ENCODE measurements around the gene ALDH8A1. TPM values are rescaled to one million over a fixed set of nuclear protein-coding genes. Genes with fewer than 3 reads are reported as not detected.
A peak's percentile ranks its signal among the peaks of the same experiment; 100 is the strongest.

ALDH8A1 gene
- total and polyA plus RNA-seq, 10 donors, result 0.52 to 5.7 (median 1.1) TPM

- no peak overlapping the region for H3K4me3 ChIP-seq
- 52 to 63% (median 61%) methylated on average over 9 of the region's 9 CpGs for WGBS, 5 donors
- peaks cover 0 to 11% (median 3%) of the 10 kb centered on the region in 8 donors for H3K9me3 ChIP-seq
- H3K4me1 ChIP-seq, result peaks cover 0 to 6% (median 0%) of the 10 kb centered on the region in 6 donors
- TF ChIP-seq POLR2A (IDR thresholded peaks at IDR 0.05) (no peak), POLR2AphosphoS5 (IDR thresholded peaks at IDR 0.05) (no peak)
- TF ChIP-seq, protein P1, sequence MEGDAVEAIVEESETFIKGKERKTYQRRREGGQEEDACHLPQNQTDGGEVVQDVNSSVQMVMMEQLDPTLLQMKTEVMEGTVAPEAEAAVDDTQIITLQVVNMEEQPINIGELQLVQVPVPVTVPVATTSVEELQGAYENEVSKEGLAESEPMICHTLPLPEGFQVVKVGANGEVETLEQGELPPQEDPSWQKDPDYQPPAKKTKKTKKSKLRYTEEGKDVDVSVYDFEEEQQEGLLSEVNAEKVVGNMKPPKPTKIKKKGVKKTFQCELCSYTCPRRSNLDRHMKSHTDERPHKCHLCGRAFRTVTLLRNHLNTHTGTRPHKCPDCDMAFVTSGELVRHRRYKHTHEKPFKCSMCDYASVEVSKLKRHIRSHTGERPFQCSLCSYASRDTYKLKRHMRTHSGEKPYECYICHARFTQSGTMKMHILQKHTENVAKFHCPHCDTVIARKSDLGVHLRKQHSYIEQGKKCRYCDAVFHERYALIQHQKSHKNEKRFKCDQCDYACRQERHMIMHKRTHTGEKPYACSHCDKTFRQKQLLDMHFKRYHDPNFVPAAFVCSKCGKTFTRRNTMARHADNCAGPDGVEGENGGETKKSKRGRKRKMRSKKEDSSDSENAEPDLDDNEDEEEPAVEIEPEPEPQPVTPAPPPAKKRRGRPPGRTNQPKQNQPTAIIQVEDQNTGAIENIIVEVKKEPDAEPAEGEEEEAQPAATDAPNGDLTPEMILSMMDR (IDR thresholded peaks at IDR 0.05 in 8 of 11, conservative IDR thresholded peaks at IDR 0.05 in 3 of 11), result no peak
- intact Hi-C loops (cut with DNase I; ENCODE audit: low total_unique reads), result no loop called here
- H3K36me3 ChIP-seq, result no peaks in the 10 kb centered on the region
- H3K27ac ChIP-seq, result peak overlapping the region in 2 of 8 donors; percentile 51 to 53
- H3K27me3 ChIP-seq (replicated peaks in 1 of 7), result peaks cover 0 to 3% (median 0%) of the 10 kb centered on the region in 7 donors
- DNase-seq, result no peak
Measured at GRCh38 chr6:134870677-134871498, 79.0 kb downstream of the ALDH8A1 start.

GRCh38 chr6:134868812-134869211 lies 81.1 kb downstream of the ALDH8A1 start:
- no peak for DNase-seq
- H3K27ac ChIP-seq, result no peak overlapping the region
- no peak for TF ChIP-seq POLR2AphosphoS5 (IDR thresholded peaks at IDR 0.05)
- no peak for TF ChIP-seq POLR2A (IDR thresholded peaks at IDR 0.05)
- TF ChIP-seq, protein P1 (IDR thresholded peaks at IDR 0.05 in 8 of 11, conservative IDR thresholded peaks at IDR 0.05 in 3 of 11), result no peak
- peaks cover 0 to 3% (median 0%) of the 10 kb centered on the region in 7 donors for H3K27me3 ChIP-seq (replicated peaks in 1 of 7)
- no peaks in the 10 kb centered on the region for H3K9me3 ChIP-seq
- H3K4me3 ChIP-seq, result no peak overlapping the region
- intact Hi-C loops (cut with DNase I; ENCODE audit: low total_unique reads), result no loop called here
- no peaks in the 10 kb centered on the region for H3K36me3 ChIP-seq
- peaks cover 0 to 4% (median 0%) of the 10 kb centered on the region in 6 donors for H3K4me1 ChIP-seq
- 80 to 95% (median 93%) methylated on average over 3 of the region's 3 CpGs for WGBS, 5 donors

Small RNA genes within 50 kb of the gene (microRNA-seq; reads per million reads assigned to microRNA genes)
- gene MIR3662, result 0 to 0.70 (median 0.28) reads per million in 3 donors

Other genes with a start within 250 kb of the ALDH8A1 start
- 10 to 100 TPM; 33.0 to 66.9 (median 53.0) TPM for gene HBS1L, start 104.7 kb upstream of the ALDH8A1 start, total RNA-seq
- 10 to 100 TPM; 12.3 to 18.8 (median 15.0) TPM for gene HBS1L, start 104.7 kb upstream of the ALDH8A1 start, polyA plus RNA-seq
- gene MYB, start 231.2 kb upstream of the ALDH8A1 start, total RNA-seq, result 1 to 10 TPM in 6 of 7 donors, under 1 TPM in 1; 0.94 to 6.6 (median 3.1) TPM
- gene MYB, start 231.2 kb upstream of the ALDH8A1 start, polyA plus RNA-seq, result 1 to 10 TPM in 1 of 3 donors, under 1 TPM in 2; 0.45 to 1.3 (median 0.87) TPM